Measurements from ENCODE around the gene PABPN1. TPM values are rescaled to one million over a fixed set of nuclear protein-coding genes. Genes with fewer than 3 reads are reported as not detected.
"Not testable (repeated sequence)": the region's sequence is repeated elsewhere in the genome, so short reads cannot be mapped to it uniquely, and the experiment has no call there.

Gene PABPN1, protein sequence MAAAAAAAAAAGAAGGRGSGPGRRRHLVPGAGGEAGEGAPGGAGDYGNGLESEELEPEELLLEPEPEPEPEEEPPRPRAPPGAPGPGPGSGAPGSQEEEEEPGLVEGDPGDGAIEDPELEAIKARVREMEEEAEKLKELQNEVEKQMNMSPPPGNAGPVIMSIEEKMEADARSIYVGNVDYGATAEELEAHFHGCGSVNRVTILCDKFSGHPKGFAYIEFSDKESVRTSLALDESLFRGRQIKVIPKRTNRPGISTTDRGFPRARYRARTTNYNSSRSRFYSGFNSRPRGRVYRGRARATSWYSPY
- total RNA-seq = 100 to 1,000 TPM in 4 of 7 donors, 10 to 100 TPM in 3; 52.1 to 152 (median 132) TPM
- polyA plus RNA-seq = 100 to 1,000 TPM; 118 to 146 (median 132) TPM
- long read RNA-seq, donor 1, transcript PABPN1-207 (6 exons, 1,220 nt) = minor isoform, 6 of 65 reads
- long read RNA-seq, donor 1, transcript PABPN1-201 (7 exons, 2,001 nt) = major isoform, 39 of 65 reads
- long read RNA-seq, donor 1, transcript PABPN1-202 (6 exons, 2,768 nt) = minor isoform, 11 of 65 reads
- long read RNA-seq, donor 1, partial matches to known transcripts = 6 of 65 reads
- long read RNA-seq, donor 1, other reads (novel, unspliced or antisense) = 0 of 65 reads
- long read RNA-seq, donor 2, transcript PABPN1-201 (7 exons, 2,001 nt) = major isoform, 28 of 54 reads
- long read RNA-seq, donor 2, transcript PABPN1-202 (6 exons, 2,768 nt) = minor isoform, 10 of 54 reads
- long read RNA-seq, donor 2, partial matches to known transcripts = 10 of 54 reads
- long read RNA-seq, donor 2, other reads (novel, unspliced or antisense) = 0 of 54 reads

DNA sequence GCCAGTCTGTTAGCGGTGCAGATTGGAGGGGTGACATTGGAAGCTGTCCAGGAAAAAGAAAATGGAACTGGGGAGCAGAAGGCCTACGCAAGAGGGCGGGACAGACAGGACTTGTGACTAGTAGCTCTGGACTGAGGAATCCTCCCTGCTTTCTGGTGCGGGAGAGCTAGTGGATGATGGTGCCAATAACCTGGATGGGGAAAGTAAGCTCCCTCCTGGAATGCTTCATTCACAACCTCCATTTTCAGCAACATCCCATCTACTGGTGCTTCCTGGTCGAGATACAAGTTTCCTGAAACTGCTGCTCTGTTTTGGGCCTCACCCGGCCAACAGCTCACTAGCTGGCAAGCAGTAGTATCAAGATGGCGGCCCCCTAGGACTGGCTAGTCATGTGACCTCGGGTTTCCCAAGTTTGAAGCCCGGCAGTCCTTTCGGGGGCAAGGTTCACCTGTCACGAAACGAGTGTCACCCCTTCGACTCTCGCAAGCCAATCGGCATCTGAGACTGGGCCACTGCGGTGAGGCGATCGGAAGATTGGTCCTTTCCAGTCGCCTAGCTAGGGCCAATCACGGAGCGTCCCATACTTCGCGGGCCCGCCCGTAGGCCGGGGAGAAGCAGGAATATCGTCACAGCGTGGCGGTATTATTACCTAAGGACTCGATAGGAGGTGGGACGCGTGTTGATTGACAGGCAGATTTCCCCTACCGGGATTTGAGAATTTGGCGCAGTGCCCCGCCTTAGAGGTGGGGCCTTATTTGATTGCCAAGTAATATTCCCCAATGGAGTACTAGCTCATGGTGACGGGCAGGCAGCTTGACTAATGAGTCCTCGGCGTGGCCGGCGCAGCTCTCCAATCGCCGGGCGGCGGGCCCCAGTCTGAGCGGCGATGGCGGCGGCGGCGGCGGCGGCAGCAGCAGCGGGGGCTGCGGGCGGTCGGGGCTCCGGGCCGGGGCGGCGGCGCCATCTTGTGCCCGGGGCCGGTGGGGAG is at the start of gene PABPN1:
Gene PABPN1 (plus strand): TSS at position 874 of the 988 bp plus-strand sequence. CDS start 13 bp downstream, at position 887.
- intact Hi-C loops (cut with DNase I; ENCODE audit: low total_unique reads) = loop anchor here (10.0 kb wide), 2 partner anchors 144 to 244 kb away; partner anchors contain the start of genes AP1G2 and NGDN
- Histone ChIP-seq H3K27ac (peak within 1 kb of the TSS; percentile 93 to 98 (median 96)), H3K27me3 (replicated peaks in 1 of 7) (no peaks in the 10 kb centered on the region), H3K4me1 (peaks cover 15 to 39% (median 31%) of the 10 kb centered on the region in 6 donors), H3K9me3 (no peaks in the 10 kb centered on the region), H3K36me3 (peaks cover 8 to 47% (median 28%) of the 10 kb centered on the region in 6 donors), H3K4me3 (peak within 1 kb of the TSS; percentile 61 to 96 (median 85))
- 3 to 17% (median 4%) methylated on average over 10 to 63 of the region's 63 CpGs for WGBS, 5 donors
- peak in 1 of 3 donors; percentile 68 for TF ChIP-seq POLR2A (IDR thresholded peaks at IDR 0.05)
- TF ChIP-seq, protein P1, sequence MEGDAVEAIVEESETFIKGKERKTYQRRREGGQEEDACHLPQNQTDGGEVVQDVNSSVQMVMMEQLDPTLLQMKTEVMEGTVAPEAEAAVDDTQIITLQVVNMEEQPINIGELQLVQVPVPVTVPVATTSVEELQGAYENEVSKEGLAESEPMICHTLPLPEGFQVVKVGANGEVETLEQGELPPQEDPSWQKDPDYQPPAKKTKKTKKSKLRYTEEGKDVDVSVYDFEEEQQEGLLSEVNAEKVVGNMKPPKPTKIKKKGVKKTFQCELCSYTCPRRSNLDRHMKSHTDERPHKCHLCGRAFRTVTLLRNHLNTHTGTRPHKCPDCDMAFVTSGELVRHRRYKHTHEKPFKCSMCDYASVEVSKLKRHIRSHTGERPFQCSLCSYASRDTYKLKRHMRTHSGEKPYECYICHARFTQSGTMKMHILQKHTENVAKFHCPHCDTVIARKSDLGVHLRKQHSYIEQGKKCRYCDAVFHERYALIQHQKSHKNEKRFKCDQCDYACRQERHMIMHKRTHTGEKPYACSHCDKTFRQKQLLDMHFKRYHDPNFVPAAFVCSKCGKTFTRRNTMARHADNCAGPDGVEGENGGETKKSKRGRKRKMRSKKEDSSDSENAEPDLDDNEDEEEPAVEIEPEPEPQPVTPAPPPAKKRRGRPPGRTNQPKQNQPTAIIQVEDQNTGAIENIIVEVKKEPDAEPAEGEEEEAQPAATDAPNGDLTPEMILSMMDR (IDR thresholded peaks at IDR 0.05 in 8 of 11, conservative IDR thresholded peaks at IDR 0.05 in 3 of 11) = peak in 1 of 11 experiments; percentile 16
- peak; percentile 89 to 93 (median 91) for TF ChIP-seq POLR2AphosphoS5 (IDR thresholded peaks at IDR 0.05)
- peak; percentile 98 for DNase-seq

DNA sequence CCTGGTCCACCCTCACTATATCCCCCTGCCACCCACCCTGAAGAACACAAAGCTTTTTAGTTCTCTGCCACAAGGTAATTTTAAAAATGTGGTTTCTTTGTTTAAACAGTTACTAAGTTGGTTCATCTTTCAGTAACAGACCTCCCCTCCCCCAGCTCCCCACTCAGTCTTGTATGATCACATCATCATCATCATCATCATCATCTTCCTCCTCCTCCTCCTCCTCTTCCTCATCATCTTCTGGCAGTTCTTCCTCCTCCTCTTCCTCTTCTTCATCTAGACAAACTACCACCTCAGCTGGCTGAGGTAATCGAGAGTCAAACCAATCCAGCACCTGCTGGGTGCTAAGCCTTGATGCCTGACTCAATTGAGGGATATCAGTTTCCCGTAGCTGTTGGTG is 45.8 kb upstream of the PABPN1 start:
- no peaks in the 10 kb centered on the region for H3K4me1 ChIP-seq
- 90 to 96% (median 94%) methylated on average over 2 of the region's 2 CpGs for WGBS, 5 donors
- H3K9me3 ChIP-seq = no peaks in the 10 kb centered on the region
- intact Hi-C loops (cut with DNase I; ENCODE audit: low total_unique reads) = no loop called here
- no peaks in the 10 kb centered on the region for H3K27me3 ChIP-seq (replicated peaks in 1 of 7)
- no peak overlapping the region for H3K4me3 ChIP-seq
- TF ChIP-seq, protein P1 (IDR thresholded peaks at IDR 0.05 in 8 of 11, conservative IDR thresholded peaks at IDR 0.05 in 3 of 11) = no peak
- TF ChIP-seq POLR2A (IDR thresholded peaks at IDR 0.05) (no peak), POLR2AphosphoS5 (IDR thresholded peaks at IDR 0.05) (no peak)
- H3K36me3 ChIP-seq = peaks cover 0 to 16% (median 11%) of the 10 kb centered on the region in 6 donors
- no peak overlapping the region for H3K27ac ChIP-seq
- DNase-seq = no peak

DNA sequence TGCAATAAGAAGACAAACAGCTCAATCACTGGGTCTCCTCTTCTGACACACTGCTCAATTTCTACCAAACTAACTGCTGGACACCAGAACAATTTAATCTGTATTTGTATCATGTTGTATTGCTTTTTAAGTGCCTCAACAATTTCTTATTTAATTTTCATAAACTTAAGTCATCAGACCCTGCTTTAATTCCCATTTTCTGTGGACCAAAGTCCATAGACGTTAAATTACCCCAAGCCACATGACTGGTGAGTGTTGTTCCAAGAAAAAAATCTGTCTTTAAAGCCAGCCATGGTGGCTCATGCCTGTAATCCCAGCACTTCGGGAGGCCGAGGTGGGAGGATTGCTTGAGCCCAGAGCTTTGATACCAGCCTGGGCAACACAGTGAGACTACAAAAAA is 44.1 kb upstream of the PABPN1 start:
- H3K9me3 ChIP-seq = no peaks in the 10 kb centered on the region
- H3K36me3 ChIP-seq = peaks cover 0 to 19% (median 11%) of the 10 kb centered on the region in 6 donors
- H3K4me3 ChIP-seq = no peak overlapping the region
- no peak overlapping the region for H3K27ac ChIP-seq
- no peaks in the 10 kb centered on the region for H3K4me1 ChIP-seq
- TF ChIP-seq POLR2A (IDR thresholded peaks at IDR 0.05) = no peak
- TF ChIP-seq POLR2AphosphoS5 (IDR thresholded peaks at IDR 0.05) = no peak
- TF ChIP-seq, protein P1 (IDR thresholded peaks at IDR 0.05 in 8 of 11, conservative IDR thresholded peaks at IDR 0.05 in 3 of 11) = no peak
- no peak for DNase-seq
- no peaks in the 10 kb centered on the region for H3K27me3 ChIP-seq (replicated peaks in 1 of 7)
- intact Hi-C loops (cut with DNase I; ENCODE audit: low total_unique reads) = no loop called here
- 89 to 96% (median 92%) methylated on average over 3 of the region's 3 CpGs for WGBS, 5 donors

DNA sequence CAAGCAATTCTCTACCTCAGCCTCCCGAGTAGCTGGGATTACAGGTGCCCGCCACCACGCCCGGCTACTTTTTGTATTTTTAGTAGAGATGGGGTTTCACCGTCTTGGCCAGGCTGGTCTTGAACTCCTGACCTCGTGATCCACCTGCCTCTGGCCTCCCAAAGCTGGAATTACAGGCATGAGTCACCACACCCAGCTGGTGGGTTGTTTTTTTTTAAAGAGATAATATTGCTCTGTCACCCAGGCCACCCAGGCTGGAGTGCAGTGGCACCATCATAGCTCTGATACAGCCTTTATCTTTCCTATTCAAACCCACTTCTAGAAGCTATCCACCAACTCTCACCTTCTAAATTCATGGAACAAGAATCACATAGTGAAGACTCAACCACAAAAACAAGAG is 43.3 kb upstream of the PABPN1 start:
- intact Hi-C loops (cut with DNase I; ENCODE audit: low total_unique reads) = not testable (repeated sequence)

More for the DNA sequence above, 43.3 kb upstream of the PABPN1 start:
- DNase-seq; H3K9me3 ChIP-seq; H3K27ac ChIP-seq; H3K4me1 ChIP-seq; H3K27me3 ChIP-seq (replicated peaks in 1 of 7); H3K4me3 ChIP-seq: not testable (repeated sequence)
- WGBS, 5 donors = 89 to 95% (median 94%) methylated on average over 6 of the region's 6 CpGs
- peaks cover 0 to 19% (median 11%) of the 10 kb centered on the region in 6 donors for H3K36me3 ChIP-seq
